SU-DHL-6 (cell line): ENCODE results near the gene SERTAD4.

Source experiments
- CTCF ChIP-seq: fragments of 200-600 bp; sonication (generic); IDR thresholded peaks from one replicate; pipeline ENCODE4 v1.5.1; 2017; ENCODE audit warnings: antibody characterized with exemption, mild to moderate bottlenecking, low read length, moderate library complexity; ENCODE audit not compliant: insufficient read depth, poor library complexity, severe bottlenecking
- EZH2phosphoT487 ChIP-seq: fragments of 200-600 bp; sonication (generic), shearing (Covaris generic); conservative IDR thresholded peaks from 2 replicates; pipeline ENCODE4 v1.6.1; 2018; ENCODE audit warnings: mild to moderate bottlenecking, antibody characterized with exemption, low read length, moderate library complexity, mixed read lengths

DNA sequence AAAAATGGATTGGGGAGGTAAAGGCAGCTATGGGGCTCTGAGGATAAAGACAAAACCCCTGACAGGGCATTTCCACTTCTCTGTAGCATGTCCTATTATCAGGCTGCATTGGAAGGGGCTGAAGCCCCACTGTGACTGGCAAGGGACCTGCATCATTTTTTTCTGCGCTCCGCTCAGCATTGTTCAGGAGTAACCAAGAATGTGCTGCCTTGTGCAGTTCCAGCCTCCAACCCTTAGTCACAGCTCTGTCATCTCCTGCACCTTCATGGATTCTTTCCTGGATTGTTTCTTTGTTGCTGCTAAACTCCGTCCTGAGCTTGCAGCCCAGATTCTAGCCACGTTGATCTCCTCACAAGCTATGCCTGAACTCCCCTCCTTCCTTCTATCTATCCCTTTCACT lies 37.4 kb downstream of the SERTAD4 start:
- TF ChIP-seq CTCF (no peak), EZH2phosphoT487 (no peak)
